COLO668 (cell line): ENCODE measurements around the gene EHMT2.
"Not testable (repeated sequence)": the region's sequence is repeated elsewhere in the genome, so short reads cannot be mapped to it uniquely, and the experiment has no call there.

Experiments
- DNase-seq: peaks from one replicate; lab custom pipeline; 2025; ENCODE audit not compliant: unreplicated experiment; lab: John Stamatoyannopoulos, UW

The EHMT2 gene

DNA sequence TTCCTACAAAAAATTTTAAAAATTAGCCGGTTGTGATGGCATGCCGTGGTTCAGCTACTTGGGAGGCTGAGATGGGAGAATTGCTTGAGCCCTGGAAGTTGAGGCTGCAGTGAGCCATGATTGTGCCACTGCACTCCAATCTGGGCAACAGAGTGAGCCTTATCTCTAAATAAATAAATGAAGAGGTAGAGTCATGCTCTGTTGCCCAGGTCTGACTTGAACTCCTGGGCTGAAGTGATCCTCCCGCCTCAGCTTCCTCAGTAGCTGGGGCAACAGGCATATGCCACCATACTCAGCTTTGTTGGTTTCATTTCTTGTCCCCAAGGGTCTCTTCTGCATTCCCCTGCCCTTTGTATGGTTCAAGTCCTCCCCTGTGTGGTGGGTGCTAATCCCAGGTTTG is 53.0 kb downstream of the EHMT2 start:
- no peak for DNase-seq

GRCh38 chr6:31842053-31842452 is 55.4 kb downstream of the EHMT2 start:
- DNase-seq, result no peak

- not testable (repeated sequence) for DNase-seq
These were observed 57.7 kb downstream of the EHMT2 start for GRCh38 chr6:31839779-31840126.

DNA sequence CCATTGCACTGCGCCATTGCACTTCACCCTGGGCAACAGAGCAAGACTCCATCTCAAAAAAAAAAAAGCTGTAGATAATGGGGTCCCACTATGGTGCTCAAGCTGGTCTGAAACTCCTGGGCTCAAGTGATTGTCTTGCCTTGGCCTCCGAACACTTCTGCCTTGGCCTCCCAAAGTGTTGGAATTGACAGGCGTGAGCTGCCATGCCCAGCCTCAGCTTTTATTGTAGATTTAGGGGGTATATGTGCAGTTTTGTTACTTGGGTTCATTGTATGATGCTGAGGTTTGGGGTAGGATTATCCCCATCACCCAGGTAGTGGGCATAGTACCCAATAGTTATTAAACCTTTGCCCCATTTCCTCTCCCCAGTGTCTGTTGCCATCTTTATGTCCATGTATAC is 58.5 kb downstream of the EHMT2 start:
- DNase-seq, result no peak

GRCh38 chr6:31838114-31838553 is 59.4 kb downstream of the EHMT2 start:
- DNase-seq, result not testable (repeated sequence)

- DNase-seq, result no peak
These were observed 60.0 kb downstream of the EHMT2 start for GRCh38 chr6:31837369-31838113.

DNA sequence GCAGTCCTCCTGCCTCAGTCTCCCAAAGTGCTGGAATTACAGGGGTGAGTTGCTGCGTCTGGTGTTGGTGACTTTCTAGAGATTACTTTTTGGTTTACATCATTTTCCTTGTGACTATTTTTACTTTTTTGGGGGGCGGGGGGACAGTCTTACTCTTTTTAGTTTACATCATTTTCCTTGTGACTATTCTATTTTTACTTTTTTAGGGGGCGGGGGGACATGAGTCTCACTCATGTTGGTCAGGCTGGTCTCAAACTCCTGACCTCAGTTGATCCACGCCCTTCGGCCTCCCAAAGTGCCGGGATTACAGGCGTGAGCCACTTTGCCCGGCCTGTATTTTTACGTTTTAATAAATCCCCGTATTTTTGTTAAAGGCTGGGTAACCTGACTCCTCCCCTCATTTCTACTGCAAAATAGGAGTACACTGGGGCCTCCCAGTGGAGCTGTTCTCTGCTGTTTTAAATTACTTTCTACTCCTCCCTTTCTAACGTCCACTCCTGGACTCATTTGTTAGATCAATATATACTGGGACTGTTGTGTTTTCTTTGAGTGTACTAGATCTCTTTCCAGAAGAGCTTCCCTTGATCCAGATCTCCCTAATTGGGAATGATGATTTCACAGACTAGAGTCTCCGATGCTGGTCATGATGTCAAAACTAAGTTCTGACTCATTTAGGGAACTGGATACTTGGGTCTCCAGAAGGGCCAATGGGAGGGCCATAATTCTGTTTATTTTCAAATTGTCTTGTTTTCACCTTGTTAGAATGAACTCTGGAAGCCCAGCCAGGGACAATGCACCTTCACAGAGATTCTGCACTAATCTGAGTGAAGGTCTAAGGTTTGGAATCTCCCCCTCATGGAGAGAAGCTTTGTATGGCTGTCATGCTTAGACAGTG is 60.8 kb downstream of the EHMT2 start:
- no peak for DNase-seq

GRCh38 chr6:31836047-31836473 is 61.4 kb downstream of the EHMT2 start:
- no peak for DNase-seq

GRCh38 chr6:31834367-31835250 is 62.9 kb downstream of the EHMT2 start:
- DNase-seq, result peak; percentile 91

DNA sequence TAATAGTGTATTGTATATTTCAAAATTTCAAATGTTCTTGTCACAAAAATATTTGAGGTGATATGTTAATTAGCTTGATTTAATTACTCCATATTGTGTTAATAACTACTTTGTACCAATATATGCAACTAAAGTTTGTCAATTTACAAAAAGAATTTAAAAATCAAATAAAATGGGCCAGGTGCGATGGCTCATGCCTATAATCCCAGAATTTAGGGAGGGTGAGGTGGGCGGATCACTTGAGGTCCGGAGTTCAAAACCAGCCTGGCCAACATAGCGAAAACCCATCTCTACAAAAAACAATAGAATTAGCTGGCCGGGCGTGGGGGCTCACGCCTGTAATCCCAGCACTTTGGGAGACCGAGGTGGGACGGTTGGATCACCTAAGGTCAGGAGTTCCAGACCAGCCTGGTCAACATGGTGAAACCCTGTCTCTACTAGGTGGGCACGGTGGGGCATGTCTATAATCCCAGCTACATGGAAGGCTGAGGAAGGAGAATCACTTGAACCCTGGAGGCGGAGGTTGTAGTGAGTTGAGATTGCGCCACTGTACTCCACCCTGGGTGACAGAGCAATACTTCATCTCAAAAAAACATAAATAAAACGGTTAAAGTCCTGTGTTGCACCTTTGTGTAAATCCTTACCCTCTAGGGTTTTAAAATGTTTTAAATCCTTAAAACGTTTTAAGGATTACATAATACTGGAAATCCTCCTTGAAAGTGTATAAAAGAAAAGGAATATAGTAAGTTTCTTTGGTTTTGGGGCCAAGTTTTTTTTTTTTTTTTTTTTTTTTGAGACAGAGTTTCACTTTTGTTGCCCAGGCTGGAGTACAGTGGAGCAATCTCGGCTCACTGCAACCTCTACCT is 65.9 kb downstream of the EHMT2 start:
- DNase-seq, result no peak

DNA sequence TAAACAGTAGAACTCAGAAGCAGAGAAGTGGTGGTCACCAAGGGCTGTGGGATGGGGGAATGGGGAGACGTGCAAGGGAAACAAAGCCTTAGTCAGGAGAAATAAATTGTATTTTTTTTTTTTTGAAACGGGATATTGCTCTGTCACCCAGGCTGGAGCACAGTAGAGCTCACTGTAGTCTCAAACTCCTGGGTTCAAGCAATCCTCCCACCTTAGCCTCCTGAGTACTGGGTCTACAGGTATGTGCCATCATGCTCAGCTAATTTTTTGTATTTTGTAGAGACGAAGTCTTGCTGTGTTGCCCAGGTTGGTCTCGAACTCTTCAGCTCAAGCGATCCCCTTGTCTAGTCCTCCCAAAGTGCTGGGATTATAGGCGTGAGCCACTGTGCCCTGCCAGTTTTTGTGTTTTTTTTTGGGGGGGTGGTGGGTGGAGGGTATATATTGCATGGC is 66.6 kb downstream of the EHMT2 start:
- no peak for DNase-seq
